Body of pancreas (tissue), 4 donors: ENCODE results near the gene TM4SF20.

Source experiments
- POLR2A ChIP-seq, 3 donors: fragments of 450-650 bp; IDR thresholded peaks; one replicate each; pipeline ENCODE4 v1.6.1; 2016; ENCODE audit warnings: antibody characterized with exemption in 3 of 3, mild to moderate bottlenecking in 2 of 3
- TF ChIP-seq, protein P1 (sequence below), 7 experiments: fragments of 450-650 bp in 4 of 7; fragments of 200-600 bp in 3 of 7; sonication (generic) in 3 of 7; IDR thresholded peaks; one replicate each; pipeline ENCODE4 v1.5.1; 2016 to 2019; ENCODE audit warnings: antibody characterized with exemption in 7 of 7

DNA sequence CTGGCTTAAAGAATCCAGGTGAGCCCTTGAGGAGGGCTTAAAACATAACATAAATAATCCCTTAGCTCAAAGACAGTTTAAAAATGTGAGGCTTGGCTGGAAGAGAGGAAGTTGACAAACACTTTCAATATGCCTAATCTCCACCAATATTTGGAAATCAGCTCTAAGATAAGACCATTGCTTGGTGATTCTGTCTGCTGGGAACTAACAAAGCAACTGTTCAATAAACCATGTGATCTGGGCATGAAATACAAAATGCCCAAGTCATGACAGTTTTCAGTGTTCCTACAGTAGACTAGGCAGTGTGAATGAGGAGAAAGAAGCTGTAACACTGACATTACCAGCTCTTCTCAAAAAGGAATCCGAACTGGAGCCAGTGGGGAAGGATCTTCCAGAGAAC lies 43.4 kb downstream of the TM4SF20 start:
- TF ChIP-seq, protein P1, sequence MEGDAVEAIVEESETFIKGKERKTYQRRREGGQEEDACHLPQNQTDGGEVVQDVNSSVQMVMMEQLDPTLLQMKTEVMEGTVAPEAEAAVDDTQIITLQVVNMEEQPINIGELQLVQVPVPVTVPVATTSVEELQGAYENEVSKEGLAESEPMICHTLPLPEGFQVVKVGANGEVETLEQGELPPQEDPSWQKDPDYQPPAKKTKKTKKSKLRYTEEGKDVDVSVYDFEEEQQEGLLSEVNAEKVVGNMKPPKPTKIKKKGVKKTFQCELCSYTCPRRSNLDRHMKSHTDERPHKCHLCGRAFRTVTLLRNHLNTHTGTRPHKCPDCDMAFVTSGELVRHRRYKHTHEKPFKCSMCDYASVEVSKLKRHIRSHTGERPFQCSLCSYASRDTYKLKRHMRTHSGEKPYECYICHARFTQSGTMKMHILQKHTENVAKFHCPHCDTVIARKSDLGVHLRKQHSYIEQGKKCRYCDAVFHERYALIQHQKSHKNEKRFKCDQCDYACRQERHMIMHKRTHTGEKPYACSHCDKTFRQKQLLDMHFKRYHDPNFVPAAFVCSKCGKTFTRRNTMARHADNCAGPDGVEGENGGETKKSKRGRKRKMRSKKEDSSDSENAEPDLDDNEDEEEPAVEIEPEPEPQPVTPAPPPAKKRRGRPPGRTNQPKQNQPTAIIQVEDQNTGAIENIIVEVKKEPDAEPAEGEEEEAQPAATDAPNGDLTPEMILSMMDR (IDR thresholded peaks at IDR 0.05) = no peak
- no peak for TF ChIP-seq POLR2A (IDR thresholded peaks at IDR 0.05)
